LoVo (cell line): ENCODE measurements around the gene GDF9.

Source experiments
- DNase-seq: peaks from one replicate; pipeline ENCODE4 v3.0.0-alpha.2; 2016; ENCODE audit warnings: low spot score

The GDF9 gene

DNA sequence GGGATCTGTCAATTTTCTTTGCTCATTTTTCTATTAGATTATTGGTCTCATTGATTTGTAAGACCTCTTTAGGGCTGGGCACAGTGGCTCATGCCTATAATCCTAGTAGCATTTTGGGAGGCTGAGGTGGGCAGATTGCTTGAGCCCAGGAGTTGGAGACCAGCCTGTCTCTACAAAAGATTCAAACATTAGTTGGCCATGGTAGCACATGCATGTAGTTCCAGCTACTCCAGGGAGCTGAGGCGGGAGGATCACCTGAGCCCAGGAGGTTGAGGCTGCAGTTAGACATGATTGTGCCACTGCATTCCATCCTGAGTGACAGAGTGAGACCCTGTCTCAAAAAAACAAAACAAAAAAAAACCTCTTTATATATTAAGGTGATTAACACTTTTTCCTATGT is 29.4 kb downstream of the GDF9 start:
- no peak for DNase-seq

DNA sequence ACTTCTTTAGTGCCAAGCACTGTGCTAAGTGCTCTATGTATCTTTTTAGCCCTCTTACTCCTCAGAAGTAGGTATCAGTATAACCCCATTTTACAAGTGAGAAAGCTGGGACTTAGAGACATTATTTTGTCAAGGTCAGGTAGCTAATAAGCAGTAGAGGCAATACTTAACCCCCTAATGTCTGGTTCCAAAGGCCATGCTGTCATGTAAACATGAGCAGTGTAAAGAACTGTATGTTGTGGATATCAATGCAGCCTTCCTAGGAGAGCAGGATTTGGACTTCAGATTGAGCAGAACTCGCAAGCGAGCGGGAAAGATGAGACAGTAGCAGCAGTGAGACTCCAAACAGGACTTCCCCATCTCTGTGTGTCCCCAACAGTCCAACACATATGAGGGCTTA is 32.2 kb downstream of the GDF9 start:
- DNase-seq = no peak

DNA sequence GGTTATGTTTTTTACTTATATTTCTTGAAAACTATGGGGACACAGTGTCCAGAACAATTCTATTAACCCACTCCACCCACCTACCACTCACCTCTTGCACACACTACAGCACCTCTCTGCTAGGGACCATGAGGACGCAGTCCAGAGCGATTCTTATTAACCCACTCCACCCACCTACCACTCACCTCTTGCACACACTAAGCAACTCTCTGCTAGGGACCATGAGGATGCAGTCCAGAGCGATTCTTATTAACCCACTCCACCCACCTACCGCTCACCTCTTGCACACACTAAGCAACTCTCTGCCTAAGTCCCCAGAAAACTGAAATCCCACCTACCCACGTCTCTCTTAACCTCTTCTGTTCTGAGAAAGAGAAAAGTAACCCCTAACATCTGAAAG is 33.7 kb downstream of the GDF9 start:
- DNase-seq = no peak

DNA sequence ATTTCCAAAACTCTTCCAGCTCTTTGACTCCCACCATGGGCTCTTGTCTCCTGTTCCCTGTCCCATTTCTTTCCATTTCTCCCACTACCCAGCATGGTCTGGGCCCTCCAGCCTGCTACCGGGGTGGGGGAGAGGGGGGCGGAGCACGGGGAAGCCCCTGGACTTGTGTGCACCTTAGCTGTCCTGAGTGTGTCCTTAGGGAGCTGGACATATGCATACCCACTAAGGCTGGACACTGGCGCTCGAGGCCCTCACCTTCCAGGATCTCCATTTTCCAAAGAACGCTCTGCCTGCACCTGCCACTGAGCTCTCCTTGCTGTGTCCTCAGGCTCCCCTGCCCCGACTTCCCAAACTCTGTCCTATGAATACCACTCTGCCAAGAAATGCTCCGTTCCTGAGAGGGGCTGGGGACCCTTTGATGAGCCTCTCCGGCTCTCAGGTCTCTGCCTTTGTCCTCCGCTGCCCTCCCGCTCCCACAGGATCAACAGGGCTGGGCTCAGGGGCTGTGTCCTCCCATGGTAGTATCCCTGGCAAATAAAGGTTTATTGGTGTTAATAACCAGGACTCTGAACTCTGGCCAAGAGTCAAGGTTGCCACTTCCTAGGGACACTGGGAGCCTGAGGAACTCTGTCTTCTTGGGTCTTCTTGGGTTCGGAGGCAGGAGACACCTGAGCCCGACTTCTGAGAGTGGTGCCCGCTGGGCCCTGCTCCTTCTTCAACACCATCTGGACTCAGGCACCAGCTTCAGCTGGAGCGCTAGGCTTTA is 35.0 kb downstream of the GDF9 start:
- DNase-seq = no peak

DNA sequence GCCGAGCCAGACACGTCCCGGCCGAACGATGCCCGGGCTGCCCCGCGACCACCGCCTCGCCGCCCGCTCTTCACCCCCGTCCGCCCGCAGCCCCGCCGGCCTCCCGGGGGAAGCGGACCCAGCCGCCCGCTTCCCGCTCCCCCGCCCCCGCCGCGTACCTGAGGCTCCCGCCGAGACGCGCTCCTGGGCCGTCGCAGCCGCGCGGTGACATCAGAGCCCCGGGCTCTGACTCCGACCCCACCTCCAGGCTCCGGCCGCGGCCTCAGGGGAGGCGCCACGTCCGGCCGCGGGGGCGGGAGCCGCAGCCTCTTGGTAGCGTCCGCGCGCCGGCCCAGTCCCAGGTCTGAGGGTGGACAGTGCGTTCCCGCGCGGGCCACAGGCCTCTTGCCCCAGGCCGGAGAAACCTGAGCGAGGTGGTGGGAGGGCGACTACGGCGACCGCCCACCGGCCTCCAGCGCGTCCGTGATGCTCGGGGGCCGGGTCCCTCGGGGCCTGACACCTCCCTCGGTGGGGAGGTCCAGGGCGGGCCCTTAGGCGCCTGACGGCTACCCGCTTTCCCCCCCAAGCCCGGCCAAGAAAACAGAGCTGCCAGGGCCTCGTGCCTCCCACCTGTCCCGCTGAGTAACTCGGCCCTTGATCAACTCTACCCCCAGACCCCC is 35.7 kb downstream of the GDF9 start, which contains the start of gene SHROOM1:
Gene SHROOM1 (minus strand): TSS at position 212 of the 659 bp plus-strand sequence. CDS start 4,507 bp downstream, outside the sequence.
- DNase-seq = peak; percentile 81

DNA sequence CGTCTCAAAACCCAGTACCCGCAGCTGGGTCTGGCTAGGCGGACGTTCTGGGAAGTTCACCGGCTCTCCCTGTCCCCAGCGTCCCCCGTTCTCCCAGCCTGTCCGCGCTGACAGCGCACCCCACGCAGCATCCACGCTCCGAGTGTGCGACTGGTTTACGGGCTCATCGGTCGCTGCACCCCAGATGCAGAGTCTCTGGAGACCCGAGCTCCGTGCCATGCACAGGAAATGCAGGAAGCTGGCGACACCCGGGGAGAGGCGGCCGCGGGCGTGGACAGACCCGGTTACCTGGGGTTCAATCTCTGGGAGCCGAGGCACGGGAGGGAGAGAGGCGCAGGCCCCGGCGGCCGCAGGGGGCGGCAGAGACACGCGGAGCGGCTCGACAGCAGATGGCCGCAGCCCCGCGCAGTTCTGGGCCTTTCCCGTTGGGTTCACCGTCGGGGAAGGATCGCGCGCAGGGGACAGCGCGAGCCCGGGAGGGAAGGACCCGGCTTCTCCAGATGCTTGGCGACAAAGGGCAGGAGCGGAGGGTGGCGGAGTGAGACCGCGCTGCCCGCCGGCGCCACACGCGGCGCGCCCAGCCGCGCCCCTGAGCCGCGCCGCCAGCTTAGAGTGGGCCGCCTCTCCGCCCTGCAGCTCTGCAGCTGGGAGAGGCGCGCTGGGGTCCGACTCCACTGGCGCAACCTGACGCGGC is 36.4 kb downstream of the GDF9 start:
- peak; percentile 86 for DNase-seq

DNA sequence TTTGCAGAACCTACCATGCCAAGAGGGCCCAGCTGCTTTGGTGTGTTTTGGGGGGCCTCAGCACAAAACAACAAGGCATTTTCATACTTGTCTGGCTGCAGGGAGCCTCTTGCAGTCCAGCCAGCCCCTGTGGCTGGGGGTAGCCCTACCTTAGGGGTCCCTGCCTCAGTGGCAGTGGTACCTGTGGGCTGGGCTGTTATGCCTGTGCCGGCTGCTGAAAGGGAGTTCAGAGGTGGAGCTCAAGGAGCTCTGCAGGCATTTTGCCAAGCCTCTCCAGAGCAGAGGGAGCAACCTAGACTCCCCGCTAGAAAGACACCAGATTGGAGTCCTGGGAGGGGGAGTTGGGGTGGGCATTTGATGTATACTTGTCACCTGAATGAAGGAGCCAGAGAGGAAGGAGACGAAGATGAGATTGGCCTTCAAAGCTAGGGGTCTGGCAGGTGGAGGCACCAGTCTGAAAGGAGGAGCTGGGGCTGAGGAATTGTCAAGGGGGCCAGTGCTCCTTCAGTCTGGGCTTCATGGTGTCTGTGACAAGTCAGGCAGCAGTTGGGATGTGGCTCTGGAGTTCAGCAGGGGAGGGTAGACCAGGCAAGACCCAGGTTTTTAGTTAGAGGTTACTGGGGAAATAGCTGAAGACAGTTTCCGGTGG is 37.3 kb downstream of the GDF9 start:
- no peak for DNase-seq

DNA sequence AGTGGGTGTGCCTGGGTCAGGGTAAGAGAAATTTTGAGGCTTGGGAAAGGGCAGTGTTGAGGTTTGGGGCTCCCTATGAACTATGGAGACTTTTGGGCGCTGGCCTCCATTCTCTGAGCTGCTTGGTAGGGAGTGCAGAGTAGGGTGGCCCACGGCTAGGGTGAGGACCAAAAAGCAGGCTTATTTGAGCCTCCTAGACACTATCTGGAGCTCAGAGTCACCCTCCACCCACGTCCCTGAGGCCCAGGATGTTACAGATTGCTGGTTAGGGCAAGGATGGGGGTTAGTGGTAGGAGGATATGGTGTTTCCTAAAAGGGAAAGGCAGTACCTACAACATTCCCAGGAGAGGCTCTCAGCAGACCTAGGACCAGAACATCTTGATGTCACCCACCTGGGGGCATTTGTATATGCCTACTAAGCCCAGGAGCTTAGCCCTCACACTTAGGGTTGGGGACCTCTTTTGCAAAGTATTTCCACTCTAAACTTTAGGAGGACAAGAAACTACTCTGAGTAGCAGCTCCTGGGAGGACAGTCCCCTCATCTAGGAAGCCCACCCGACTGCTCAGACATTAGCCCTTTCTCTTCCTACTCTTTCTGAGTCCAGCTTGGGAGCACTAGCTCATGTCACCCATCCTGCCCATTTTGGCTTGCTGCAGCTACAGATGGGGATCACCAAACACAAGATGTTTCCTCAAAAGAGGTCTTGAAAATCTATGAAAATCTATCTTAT is 38.2 kb downstream of the GDF9 start:
- DNase-seq = no peak

DNA sequence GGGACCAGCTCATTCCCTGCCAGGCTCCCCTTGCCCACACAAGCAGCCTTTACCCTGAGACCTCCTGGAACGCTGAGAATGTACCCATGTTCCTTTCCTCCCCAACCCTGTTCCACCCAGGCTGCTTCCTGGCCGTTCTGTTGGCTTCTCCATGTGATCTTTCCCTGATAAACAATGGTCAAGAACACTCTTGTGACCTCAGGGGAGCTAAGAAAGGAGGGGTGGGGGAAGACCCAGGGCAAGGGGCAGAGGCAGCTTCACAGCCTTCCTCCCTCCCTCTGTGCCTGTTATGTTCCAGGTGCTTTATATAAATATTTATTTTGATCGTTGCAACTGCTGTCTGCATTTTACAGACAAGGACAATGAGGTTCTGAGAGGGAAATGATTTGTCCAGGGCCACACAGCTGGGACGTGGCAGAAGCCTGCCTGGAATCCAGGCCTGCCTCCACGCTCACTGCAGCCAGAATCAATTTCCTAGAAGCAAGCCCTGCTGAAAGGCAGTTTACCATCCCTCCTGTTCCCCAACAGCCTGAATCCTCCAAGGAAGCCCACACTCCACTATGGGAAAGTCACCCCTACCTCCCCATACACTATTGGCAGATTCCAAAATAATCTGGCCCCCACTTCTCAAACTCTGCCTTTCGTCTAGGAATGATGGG is 39.7 kb downstream of the GDF9 start:
- no peak for DNase-seq

DNA sequence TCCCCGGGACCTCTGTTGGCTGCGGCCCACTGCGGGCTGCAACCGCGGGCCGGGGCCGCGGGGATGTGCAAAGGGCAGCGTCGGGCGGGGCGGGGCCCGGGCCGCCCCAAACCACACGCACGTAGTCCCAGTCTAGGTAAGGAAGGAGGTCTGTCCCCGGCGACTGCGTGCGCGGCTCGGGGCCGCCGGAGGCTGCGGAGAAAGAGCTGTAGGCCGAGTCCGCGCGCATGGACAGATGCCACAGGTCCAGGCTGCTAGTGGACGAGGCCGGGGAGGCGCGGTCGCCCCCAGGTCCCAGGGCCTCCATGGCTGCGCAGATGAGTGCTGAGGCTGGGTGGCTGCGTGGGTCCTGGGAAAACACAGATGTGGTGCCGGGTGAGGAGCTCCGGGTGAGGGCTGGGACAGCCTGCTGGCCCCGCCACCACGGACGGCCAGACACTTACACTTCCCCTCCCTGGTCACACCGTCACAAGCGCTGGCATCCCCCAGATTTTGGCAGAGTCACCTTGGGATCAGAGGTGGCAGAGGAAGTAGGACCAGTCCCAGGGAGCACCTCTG is 40.4 kb downstream of the GDF9 start:
- no peak for DNase-seq

DNA sequence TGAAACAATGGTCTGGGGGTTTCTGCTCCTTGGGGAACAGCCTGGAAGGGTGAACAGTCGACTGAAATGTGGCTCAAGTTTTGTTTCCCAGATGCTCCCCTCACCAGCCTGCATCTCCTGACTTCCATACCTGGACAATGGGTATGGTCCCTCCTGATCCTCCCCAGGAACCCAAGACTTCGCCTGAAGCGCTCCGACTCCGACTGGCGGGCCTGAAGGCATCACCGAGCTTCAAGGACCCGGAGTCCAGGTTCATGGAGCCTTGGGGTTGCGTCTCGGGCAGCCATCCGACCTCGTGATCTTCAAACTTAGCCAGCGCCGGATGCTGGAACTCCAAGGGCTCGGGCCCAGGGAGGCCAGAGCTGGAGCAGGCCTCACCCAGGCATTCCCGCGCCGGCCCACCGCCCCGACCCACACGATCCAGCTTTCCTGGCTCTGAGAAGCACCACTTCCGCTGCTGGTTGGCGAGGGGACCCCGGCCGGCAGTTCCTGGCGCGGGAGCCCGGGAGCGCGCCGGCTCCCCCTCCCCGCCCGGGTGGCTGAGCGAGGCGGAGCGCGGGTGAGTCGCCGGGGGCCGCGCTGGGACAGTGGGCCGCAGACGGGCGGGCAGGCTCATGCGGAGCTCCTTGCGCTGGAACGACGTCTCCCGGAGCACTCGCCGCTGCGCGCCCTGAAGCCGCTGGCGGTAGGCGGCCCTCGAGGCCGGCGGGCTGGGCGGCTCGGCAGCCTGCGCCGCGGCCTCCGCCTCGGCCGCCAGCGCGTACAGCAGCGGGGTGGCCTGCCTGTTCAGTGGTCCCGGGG is 41.0 kb downstream of the GDF9 start:
- DNase-seq = no peak

DNA sequence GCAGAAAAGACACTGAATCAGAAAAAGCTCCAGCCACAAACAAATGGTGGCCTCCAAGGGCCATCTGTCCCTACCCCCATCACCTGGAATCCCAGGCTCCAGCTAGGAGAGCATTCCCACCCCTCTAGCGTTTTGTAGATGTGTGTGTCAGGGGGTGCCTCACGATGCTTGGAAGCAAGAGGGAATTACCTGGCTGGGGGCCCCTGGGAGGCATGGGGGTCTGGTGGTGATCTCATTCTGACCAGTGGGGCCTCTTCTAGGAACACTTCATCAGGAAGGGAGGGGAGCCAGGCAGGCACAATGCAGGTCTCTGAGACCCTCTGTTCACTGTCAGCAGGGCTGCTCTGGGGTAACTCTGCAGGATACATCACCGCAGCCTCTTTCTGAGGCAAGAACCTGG is 41.8 kb downstream of the GDF9 start:
- no peak for DNase-seq

DNA sequence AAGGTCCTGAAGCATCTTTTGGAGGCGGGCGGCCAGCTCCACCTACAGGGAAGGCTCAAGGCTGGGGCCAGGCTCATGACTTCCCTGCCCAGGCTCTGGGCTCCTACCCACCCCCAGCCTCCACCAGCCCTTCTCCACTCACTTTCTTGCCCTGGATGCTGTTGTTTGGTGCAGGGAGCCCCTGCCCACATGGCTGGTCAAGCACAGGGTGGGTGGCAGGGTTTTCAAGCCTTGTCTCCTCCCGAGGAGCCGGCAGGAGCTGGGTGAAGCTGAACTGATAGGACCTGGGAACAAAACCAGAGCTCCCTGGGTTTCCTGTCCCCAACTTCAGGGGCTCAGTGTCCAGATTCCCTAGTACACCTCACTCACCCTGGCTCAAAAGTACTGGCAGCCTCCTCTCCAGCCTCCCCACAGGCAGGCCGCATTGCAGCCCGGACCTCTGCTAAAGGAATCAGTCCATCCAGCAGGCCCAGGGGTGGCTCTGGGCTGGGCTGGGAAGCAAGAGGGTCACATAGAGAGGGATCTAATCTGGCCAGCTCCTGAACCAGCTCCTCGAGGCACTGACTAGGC is 42.7 kb downstream of the GDF9 start:
- DNase-seq = no peak

DNA sequence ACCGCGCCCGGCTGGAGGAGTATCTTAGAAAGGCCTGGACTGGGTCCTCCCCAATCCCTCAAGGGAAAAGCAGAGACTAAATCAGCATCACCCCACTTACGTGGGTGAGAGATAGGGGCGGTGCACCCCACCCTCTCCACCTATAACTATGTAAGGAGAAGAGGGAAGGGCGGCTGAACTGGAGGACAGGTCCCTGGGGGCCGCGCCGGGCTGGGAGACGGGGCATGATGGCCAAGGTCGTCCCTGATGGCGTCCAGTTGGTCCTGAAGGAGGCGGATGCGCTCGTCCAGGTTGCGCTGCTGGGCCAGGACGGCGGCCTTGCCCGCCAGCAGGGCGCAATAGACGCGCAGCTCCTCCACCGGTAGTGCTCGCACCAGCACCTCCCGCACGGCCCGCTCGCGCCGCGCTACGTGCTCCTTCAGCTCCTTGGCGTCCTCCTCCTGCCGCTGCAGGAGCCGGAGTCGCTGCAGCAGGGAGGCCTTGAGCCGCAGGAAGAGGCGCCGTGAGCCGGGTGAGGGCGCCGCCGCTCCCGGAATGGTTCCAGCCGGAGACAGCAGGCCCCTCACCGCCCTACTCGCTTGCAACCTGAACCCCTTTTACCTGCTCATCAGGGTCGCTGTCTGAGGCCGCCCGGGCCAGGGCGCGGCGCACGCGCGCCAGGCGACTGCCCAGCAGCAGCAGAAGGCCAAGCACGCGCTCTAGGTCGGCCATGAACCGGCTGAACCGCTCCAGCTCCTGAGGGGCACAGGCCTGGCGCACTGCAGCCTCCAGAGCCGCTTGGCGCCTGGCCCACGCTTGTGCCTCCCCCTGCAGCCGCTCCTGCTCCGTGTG is 43.4 kb downstream of the GDF9 start:
- no peak for DNase-seq

DNA sequence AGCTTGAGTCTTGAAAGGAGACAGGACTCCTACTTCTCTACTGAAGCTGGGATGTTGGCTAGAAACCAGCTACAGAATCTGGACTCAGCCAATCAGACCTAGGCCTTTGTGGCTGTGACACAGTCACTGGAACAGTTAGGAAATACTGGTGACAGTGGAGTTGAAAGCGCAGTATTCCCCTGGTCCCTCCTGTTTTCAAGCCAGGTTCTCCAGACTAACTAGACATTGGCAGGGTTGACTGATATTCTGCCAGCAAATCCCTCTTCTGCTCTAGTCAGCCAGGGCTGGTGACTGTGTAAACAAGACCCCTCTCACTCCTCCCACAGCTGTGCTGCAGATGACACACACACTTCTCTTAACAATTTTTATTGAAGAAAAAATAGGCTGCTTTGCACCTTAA is 44.5 kb downstream of the GDF9 start:
- no peak for DNase-seq

DNA sequence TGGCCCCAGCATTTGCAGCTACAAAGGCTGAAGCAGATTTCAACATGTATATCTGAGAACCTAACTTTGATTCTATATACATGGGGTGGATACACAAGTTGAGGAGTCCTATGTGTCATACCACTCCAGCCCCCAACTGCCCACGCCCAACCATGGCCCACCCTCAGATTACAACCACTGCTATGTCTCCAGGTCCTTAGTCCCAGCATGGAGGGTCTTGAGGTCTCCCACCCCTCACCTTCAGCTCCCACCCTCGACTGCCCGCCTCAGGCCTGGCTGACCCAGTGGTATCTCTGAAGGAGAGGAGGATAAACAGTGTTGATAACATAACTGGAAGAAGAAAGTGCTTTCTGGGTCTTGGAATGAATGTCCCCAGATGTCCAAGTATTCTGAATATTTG is 44.9 kb downstream of the GDF9 start:
- DNase-seq = no peak

DNA sequence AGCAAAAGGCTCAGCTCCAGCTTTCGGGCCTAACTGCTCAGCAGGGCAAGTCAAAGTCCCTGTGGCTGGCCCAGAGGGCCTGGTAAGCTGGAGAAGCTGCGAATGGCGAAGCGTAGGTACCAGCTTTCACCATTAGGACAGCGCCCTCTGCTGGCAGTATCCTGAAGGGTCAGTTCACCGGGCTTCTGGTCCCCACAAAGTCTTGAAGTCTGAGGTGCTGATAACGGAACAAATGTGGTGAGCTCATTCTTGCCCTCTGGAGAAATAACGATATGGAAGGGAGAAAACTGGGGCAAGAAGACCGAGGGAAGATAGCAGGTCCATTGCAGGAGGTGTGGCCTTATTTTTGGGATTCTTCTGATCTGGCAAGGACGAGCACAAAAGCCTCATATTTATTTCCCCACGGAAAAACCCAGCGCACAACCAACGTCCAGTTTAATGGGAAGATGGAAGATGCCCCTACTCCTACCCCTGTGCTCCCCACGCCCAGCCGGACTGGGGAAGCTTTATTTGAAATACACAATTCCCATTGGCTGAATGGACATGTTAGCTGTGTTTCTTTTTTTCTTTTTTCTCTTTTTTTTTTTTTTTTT is 46.0 kb downstream of the GDF9 start:
- DNase-seq = peak; percentile 92

DNA sequence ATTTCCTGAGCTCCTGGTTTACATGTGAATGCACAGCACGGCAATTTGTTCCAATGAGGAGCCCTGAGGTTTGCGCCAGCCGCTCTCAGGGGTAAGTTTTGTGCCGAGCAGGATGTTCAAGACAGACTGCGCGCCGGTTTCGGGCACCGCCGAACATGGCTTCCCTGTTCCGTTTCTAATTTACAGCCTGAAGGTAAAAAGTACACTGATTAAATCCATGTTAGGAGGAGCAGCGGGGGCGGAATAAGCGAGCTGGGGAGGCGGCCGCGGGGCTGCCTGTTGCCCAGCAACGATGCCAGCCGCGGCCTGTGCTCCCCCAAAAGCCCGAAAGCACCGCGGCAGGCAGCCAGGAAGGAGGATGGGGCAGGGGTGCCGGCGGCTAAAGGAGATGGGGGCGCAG is 46.8 kb downstream of the GDF9 start:
- DNase-seq = no peak

DNA sequence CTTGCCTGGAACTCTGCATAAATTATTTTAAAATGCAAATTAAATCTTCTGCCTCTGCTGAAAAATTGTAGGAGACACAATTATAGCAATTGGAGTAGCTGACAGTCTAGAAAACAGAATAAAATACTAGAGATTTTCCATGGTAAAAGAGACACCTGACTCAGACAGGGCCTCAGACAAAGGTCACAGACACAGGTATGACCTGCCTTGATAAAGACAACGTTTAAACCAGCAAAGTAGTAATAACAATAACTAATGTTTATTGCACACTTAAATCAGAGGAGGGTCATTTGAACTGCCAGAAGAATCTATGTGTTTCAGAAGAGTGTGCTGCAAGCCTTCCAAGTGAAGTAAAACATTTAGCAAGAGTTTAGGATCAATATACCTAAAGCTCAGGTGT is 49.3 kb downstream of the GDF9 start:
- DNase-seq = no peak
